Right lung (tissue), 5 donors: ENCODE measurements around the gene ZNF709. TPM values are rescaled to one million over a fixed set of nuclear protein-coding genes. Genes with fewer than 3 reads are reported as not detected.
"Not testable (repeated sequence)": the region's sequence is repeated elsewhere in the genome, so short reads cannot be mapped to it uniquely, and the experiment has no call there.

Experiments
- DNase-seq, 2 donors: peaks; one replicate each; pipeline ENCODE4 v3.0.0-alpha.2; 2013
- polyA plus RNA-seq, 5 donors: library from polyadenylated mRNA; unstranded; fragments of 120-200 nt; gene quantifications; one replicate each; pipeline versions ENCODE4 v1.2.1 to v1.2.3, GENCODE V29; 2013; ENCODE audit warnings: inconsistent platforms in 1 of 5, low replicate concordance in 1 of 5; ENCODE audit not compliant: insufficient read length in 5 of 5, insufficient read depth in 1 of 5

Gene ZNF709
- polyA plus RNA-seq, 5 donors: 6.3 to 9.9 (median 8.1) TPM

DNA sequence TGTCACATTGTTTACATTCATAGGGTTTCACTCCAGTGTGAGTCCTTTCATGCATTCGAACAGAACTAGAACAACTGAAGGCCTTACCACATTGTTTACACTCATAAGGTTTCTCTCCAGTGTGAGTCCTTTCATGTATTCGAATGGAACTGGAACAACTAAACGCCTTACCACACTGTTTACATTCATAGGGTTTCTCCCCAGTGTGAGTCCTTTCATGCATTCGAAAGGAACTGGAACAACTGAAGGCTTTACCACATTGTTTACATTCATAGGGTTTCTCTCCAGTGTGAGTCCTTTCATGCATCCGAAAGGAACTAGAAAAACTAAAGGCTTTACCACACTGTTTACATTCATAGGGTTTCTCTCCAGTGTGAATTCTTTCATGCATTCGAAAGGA is 20.5 kb downstream of the ZNF709 start:
- not testable (repeated sequence) for DNase-seq

DNA sequence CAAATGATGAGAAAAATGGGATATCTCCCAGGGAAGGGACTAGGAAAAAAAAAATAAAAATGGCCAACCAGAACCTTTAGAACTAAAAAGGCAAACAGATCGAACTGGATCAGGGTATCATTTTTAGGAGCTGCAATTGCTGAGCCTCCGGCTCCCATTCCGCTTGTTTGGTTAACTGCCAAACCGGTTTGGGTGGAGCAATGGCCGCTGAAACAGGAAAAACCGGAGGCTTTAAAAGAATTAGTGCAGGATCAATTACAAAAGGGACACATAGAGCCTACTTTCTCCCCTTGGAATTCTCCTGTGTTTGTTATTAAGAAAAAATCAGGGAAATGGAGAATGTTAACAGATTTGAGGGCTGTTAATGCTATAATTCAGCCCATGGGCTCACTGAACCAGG is 31.1 kb downstream of the ZNF709 start:
- peak; percentile 19 to 24 for DNase-seq

DNA sequence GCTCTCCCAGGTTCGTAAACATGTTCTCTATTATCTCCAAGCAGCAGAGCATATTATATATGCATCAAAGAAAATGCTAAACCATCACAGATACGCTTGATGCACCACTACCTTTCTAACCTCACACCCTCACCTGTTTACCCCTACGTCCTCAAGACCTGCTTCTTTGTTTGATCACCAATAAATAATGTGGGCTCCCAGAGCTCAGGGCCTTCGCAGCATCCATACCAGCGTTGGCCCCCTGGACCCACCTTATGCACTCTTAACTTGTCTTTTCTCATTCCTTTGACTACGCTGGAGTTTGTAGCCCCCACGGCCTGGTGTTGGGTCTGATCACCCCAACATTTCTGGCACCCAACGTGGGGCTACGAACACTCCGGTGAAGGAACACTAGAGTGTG is 33.8 kb downstream of the ZNF709 start:
- no peak for DNase-seq

DNA sequence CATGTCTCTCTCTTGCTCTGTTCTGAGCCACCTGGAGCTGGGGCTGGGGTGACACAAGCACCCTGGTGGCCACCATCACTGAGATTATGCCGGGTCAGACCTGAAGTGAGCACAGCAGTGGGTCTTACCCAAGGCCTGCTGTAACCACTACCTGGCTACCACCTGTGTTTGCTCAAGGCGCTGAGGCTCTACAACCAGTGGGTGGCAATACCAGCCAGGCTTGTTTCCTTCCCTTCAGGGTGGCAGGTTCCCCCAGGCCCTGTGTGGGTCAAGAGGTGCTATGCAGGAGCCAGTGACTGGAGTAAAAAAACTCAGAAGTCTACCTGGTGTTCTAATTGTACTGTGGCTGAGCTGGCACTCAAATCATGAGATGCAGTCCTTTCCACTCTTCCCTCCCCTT is 35.8 kb downstream of the ZNF709 start:
- no peak for DNase-seq

DNA sequence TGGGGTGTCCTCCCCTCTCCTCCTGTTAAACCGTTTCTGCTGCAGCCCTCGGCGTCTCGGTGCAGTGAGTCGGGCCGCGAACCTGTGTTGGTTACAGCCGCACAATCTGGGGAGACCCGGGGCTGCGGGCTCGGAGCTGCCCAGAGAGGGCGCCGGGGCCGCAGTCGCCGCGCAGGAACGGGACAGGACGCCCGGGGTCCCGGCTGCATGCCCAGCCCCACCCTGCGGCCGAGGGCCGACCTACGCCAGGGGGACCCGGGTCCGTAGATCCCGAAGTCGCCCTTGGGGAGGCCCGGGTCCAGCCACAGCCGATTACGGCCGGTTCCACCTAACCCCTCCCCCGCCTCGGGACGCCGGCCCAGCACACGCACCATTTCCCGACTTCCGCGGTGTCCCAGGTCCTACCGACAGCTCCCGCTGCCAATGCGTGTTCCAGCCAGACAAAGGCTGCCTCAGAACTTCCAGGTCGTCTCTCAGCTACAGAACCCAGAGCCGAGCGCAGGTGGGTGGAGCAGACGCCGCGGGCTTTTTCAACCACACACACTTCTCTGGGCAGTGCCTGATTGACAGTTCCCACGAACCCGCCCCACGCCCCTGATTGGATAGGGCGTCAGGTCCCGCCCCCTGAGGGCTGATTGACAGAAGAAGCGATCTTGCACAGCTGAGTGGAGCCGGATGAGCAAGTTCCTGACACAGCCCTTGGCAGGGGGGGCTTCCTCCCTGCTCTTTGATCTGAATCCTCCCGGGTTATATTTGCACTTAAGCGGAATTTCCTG is 43.9 kb downstream of the ZNF709 start, which contains the start of gene ZNF443:
TSS of gene ZNF443 (minus strand) at position 481 of the 776 bp plus-strand sequence. CDS start at position 374, 107 bp downstream.
- peak; percentile 97 for DNase-seq

DNA sequence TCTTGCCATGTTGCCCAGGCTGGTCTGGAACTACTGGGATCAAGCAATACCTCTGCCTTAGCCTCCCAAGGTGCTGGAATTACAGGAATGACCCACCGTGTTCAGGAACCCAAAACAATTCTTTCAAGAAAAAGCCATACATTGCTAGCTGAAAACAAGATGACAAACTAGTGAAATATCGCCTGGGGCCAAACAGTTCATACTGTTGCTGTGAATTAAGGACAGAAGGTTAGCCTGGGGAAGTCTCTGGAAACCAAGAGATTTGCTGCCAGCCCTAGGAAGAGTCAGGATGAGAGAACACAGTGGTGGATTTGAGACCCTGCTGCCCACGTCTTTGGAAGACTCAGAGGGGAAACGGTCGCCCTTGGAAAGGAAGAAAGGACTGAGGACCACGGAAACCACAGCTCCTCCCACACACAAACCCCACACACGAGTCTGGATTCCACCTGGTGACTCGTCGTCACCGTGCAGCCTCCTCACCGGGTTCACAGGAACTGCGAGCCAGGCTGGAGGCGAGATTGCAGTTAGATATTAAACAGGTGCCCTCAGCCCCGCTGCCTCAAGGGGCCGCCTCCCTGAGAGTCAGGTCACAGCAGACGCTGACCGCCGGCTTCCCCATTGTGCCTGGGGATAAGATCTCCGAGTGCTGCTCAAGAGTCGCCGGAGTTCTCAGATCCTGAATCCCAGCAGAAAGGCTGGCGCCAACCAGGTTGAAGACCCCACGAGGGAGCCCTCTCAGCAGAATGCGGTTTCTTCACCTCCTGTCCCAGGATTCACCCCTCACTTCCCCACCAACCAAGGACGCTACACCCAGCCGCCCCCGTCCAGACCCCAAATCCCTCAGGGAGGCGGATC is 44.7 kb downstream of the ZNF709 start:
- DNase-seq: peak; percentile 19 to 25

DNA sequence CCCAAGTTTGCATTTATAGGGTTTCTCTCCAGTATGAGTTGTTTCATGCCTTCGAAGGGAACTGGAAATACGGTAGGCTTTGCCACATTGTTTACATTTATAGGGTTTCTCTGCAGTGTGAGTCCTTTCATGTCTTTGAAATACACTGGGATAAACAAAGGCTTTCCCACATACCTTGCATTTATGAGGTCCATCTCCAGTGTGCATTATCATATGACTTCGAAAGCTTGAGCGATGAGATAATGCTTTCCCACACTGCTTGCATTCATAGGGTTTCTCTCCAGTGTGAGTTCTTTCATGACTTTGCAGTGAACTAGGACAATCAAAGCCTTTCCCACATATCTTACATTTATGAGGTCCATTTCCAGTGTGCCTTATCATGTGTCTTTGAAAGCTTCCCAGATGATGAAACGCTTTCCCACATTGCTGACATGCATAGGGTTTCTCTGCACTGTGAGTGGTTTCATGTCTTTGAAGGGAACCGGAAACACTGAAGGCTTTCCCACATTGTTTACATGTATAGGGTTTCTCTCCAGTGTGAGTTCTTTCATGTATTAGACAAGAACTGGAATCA is 53.8 kb downstream of the ZNF709 start:
- not testable (repeated sequence) for DNase-seq

DNA sequence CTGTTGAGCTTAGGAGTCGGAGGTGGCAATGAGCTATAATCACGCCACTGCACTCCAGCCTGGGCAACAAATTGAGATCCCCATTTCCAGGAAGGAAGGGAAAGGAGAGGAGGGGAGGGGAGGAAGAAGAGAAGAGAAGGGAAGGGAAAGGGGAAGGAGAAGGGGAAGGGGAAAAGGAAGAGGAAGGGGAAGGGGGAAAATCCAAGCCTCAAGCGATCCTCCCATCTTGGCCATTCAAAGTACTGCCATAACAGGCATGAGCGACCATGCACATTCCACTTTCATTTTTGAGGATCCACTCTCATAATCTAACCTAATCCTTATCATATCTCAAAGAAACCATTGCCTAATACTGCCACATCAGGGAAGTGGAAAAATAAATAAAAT is 58.7 kb downstream of the ZNF709 start:
- no peak for DNase-seq

DNA sequence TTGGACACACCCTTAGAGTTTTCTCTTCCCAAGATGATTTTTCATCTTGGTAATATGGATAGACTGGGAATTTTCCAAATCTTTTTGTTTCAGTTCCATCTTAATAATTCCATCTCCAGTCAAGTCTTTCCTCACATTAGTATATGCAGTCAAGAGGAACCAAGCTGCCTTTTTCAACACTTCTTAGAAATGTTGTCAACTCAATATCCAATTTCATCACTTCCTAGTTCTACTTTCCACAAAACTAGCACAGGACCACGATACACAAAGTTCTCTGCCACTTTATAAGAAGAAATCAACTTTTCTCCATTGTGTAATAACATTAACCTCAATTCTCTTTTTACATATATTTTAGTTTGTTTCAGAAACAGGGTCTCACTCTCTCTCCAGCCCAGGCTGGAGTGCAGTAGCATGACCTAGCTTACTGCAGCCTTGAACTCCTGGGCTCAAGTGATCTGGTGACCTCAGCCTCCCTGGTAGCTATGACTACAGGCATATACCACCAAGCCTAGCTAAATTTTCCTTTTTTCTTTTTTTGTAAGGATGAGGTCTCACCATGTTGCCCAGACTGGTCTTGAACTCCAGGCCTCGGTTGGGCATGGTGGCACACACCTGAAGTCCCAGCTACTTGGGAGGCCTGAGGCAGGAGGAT is 59.3 kb downstream of the ZNF709 start:
- DNase-seq: no peak

DNA sequence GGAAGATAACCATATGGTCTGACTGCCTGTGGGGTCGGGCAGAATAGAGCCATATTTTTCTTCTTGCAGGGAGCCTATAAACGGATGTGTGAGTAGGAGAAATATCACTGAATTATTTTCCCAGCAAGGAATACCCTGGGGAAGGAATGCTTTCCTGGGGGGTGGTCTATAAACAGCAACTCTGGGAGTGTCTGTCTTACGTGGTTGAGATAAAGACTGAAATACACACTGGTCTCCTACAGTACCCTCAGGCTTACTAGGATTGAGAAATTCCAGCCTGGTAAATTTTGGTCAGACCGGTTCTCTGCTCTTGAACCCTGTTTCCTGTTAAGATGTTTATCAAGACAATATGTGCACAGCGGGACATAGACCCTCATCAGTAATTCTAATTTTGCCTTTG is 67.3 kb downstream of the ZNF709 start:
- DNase-seq: not testable (repeated sequence)

DNA sequence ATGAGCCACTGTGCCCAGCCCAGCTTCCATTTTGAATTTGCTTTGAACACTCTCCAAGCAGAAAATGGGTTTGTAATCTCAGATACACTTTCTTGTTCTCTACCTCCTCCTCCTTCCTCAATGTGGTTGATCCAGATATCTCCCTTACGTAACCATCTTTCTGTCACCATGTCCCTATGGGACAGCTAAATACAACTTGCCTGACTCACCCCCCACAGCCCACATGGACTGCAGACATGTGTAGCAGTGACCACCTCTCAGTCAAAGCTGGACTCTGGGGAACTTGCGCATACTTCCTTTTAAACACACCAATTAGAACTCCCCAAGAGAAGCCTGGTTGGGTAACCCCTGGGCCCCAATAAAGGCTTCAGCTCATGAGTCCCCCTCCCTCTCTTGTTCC is 72.7 kb downstream of the ZNF709 start:
- no peak for DNase-seq

Other genes with a start within 250 kb of the ZNF709 start
- 10 to 100 TPM; 22.3 to 31.3 (median 27.4) TPM for gene ZNF44, start 189.9 kb downstream of the ZNF709 start, polyA plus RNA-seq
- gene ZNF563, start 151.2 kb downstream of the ZNF709 start, polyA plus RNA-seq: 1 to 10 TPM; 4.0 to 6.8 (median 5.0) TPM
- 1 to 10 TPM; 4.0 to 7.1 (median 6.2) TPM for gene ZNF442, start 119.1 kb downstream of the ZNF709 start, polyA plus RNA-seq
- 10 to 100 TPM; 10.4 to 14.4 (median 12.4) TPM for gene ZNF799, start 83.5 kb downstream of the ZNF709 start, polyA plus RNA-seq
- 10 to 100 TPM; 14.8 to 23.1 (median 18.2) TPM for gene ZNF443, start 43.8 kb downstream of the ZNF709 start, polyA plus RNA-seq
- gene ZNF564, start 66.7 kb upstream of the ZNF709 start, polyA plus RNA-seq: 10 to 100 TPM in 3 of 5 donors, 1 to 10 TPM in 2; 8.4 to 12.1 (median 11.9) TPM
- gene ZNF490, start 126.0 kb upstream of the ZNF709 start, polyA plus RNA-seq: 1 to 10 TPM; 3.2 to 6.8 (median 5.0) TPM
- gene ZNF791, start 126.1 kb upstream of the ZNF709 start, polyA plus RNA-seq: 10 to 100 TPM; 13.9 to 23.7 (median 21.9) TPM
- 10 to 100 TPM; 27.3 to 42.1 (median 32.8) TPM for gene MAN2B1, start 181.9 kb upstream of the ZNF709 start, polyA plus RNA-seq
- 10 to 100 TPM; 18.4 to 28.6 (median 23.9) TPM for gene WDR83, start 182.0 kb upstream of the ZNF709 start, polyA plus RNA-seq
- 10 to 100 TPM; 77.1 to 96.0 (median 87.7) TPM for gene DHPS, start 197.1 kb upstream of the ZNF709 start, polyA plus RNA-seq
- gene GNG14, start 203.2 kb upstream of the ZNF709 start, polyA plus RNA-seq: under 1 TPM in 2 of 5 donors, not detected in 3; 0.60 to 0.82 TPM
- 10 to 100 TPM in 3 of 5 donors, 1 to 10 TPM in 2; 7.9 to 14.1 (median 10.1) TPM for gene FBXW9, start 211.8 kb upstream of the ZNF709 start, polyA plus RNA-seq
- 10 to 100 TPM; 69.3 to 85.1 (median 75.9) TPM for gene TNPO2, start 239.1 kb upstream of the ZNF709 start, polyA plus RNA-seq
- 100 to 1,000 TPM; 139 to 222 (median 153) TPM for gene TRIR, start 249.9 kb upstream of the ZNF709 start, polyA plus RNA-seq